T-helper 17 cell (primary cell): ENCODE results near the gene WDHD1. TPM values are rescaled to one million over a fixed set of nuclear protein-coding genes. Genes with fewer than 3 reads are reported as not detected.
"Not testable (repeated sequence)": the region's sequence is repeated elsewhere in the genome, so short reads cannot be mapped to it uniquely, and the experiment has no call there.

Experiments used
- ATAC-seq: fragments of 150-1000 bp; cut with Tn5 transposase; 2 replicates; pipeline ENCODE4 v1.10.0; 2021; ENCODE audit warnings: mild to moderate bottlenecking, moderate library complexity
- DNase-seq, 3 donors: peaks; one replicate each; pipeline versions ENCODE4 v3.0.0 to v3.0.0-alpha.2; 2020 to 2021
- H3K9me3 ChIP-seq: one replicate; pipeline ENCODE4 v1.7.0; 2013; ENCODE audit warnings: low read length, mild to moderate bottlenecking; ENCODE audit not compliant: control insufficient read depth, poor library complexity, severe bottlenecking
- H3K27ac Mint-ChIP-seq: one replicate; pipeline ENCODE4 v1.8.0; 2022; ENCODE audit warnings: mild to moderate bottlenecking, moderate library complexity, mixed read lengths
- H3K27me3 Mint-ChIP-seq: one replicate; pipeline ENCODE4 v1.8.0; 2022; ENCODE audit warnings: mixed read lengths
- H3K36me3 Mint-ChIP-seq: one replicate; pipeline ENCODE4 v1.8.0; 2022; ENCODE audit warnings: low read depth, mixed read lengths
- H3K4me1 Mint-ChIP-seq: one replicate; pipeline ENCODE4 v1.8.0; 2022; ENCODE audit warnings: mild to moderate bottlenecking, mixed read lengths
- H3K4me3 Mint-ChIP-seq: one replicate; pipeline ENCODE4 v1.8.0; 2022; ENCODE audit warnings: mild to moderate bottlenecking, moderate library complexity, mixed read lengths
- total RNA-seq, 4 donors: library from RNA in 2 of 4; stranded (reverse) in 2 of 4; gene quantifications; one replicate each; pipeline ENCODE4 v1.2.3 and lab custom pipeline; 2022 to 2026

WDHD1 gene
- total RNA-seq, 2 donors from 2014 or later = 2.7 to 2.8 TPM

DNA sequence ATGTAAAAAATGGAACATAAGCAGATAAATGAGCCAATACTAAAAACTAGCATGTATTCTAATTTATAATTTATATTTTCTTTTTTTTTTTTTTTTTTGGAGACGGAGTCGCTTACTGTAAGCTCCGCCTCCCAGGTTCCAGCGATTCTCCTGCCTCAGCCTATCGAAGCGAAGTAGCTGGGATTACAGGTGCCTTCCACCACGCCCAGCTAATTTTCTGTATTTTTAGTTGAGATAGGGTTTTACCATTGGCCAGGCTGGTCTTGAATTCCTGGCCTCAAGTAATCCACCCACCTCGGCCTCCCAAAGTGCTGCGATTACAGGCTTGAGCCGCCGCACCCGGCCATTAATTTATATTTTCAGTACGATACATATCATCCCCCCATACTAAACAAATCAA is 27.2 kb upstream of the WDHD1 start:
- H3K4me1 Mint-ChIP-seq = peaks cover 32% of the 10 kb centered on the region
- H3K4me3 Mint-ChIP-seq = peak overlapping the region; percentile 41

DNA sequence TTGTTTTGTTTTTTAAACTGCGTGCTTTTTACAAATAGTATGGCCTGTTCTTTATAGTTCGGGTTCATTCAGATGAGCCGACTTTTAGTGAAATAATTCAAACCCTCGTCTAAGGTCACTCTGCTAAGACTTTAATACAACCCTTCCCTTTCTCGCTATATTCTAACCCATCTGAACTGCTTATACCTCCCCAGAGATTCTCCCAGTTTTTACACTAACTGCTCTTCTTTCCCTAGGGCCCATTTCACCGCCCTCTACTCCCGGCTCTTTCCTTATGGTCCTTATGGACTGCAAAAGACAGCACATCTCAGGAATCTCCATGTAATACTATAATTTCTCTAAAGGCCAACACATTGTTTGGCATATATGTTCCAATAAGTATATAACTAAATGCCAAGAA is 26.6 kb upstream of the WDHD1 start:
- DNase-seq (no peak), ATAC-seq (no peak)
- peaks cover 4% of the 10 kb centered on the region for H3K36me3 Mint-ChIP-seq
- no peaks in the 10 kb centered on the region for H3K9me3 ChIP-seq
- peak overlapping the region; percentile 82 for H3K4me3 Mint-ChIP-seq
- H3K4me1 Mint-ChIP-seq = peaks cover 32% of the 10 kb centered on the region
- peak overlapping the region; percentile 93 for H3K27ac Mint-ChIP-seq
- H3K27me3 Mint-ChIP-seq = no peaks in the 10 kb centered on the region

More for the DNA sequence above, 27.2 kb upstream of the WDHD1 start:
- ATAC-seq (no peak), DNase-seq (no peak)
- Mint-ChIP-seq H3K27ac (peak overlapping the region; percentile 93), H3K36me3 (peaks cover 4% of the 10 kb centered on the region), H3K27me3 (no peaks in the 10 kb centered on the region)
- H3K9me3 ChIP-seq = no peaks in the 10 kb centered on the region

DNA sequence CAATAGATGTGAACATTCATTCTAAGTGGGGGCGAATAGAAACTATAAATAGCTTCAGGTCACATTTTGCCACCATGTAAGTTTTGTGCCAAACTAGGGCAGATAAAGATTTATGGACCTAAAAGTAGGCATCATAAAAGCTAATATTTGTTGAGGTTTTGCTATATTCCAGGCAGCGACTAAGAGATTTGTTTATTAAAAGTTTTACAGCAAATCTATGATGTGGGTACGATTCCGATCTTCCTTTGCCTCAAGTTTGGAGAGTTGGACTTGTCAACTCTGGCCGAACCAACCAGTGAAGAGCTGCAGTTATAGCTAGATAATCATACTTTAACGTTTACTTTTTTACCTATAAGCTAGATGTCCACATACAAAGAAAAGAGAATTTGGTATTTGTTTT is 26.1 kb upstream of the WDHD1 start:
- H3K4me3 Mint-ChIP-seq = peak overlapping the region; percentile 90
- H3K27me3 Mint-ChIP-seq = no peaks in the 10 kb centered on the region
- no peak for DNase-seq
- H3K36me3 Mint-ChIP-seq = peaks cover 4% of the 10 kb centered on the region
- no peak for ATAC-seq
- H3K9me3 ChIP-seq = no peaks in the 10 kb centered on the region
- H3K4me1 Mint-ChIP-seq = peaks cover 29% of the 10 kb centered on the region
- peak overlapping the region; percentile 93 for H3K27ac Mint-ChIP-seq

DNA sequence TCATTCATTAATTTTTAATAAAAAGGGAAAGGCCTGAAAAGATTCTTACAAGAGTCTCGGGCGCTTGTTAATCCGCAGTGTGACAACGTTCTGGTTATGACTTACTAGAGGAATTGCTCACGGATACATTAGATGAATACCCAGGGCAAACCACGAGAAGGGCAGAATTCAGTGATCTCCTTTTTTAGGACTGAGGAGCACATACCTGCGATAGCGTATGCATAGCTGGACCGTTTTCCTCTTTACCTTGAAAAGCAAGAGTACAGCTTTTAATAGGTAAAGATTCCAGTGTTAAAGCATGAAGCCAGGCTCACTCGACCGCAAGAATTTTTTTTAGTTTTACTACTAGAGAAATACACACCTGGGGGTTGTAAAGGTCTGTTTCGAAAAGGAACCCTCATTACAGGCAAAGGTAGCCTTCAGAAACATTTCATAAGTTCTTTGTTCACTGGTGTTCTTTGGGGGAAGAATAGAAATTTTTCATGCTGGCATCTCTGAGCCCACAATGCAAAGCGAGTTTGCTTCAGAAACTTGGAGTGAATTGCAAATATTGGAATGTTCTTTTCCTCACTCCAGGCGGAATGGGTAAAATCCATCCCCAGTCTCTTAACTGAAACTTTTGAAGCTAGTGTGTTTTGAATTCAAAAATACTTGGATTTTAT is 25.5 kb upstream of the WDHD1 start:
- no peaks in the 10 kb centered on the region for H3K9me3 ChIP-seq
- Mint-ChIP-seq H3K4me1 (peaks cover 29% of the 10 kb centered on the region), H3K27me3 (no peaks in the 10 kb centered on the region), H3K36me3 (peaks cover 4% of the 10 kb centered on the region), H3K27ac (peak overlapping the region; percentile 93), H3K4me3 (peak overlapping the region; percentile 90)
- DNase-seq (no peak), ATAC-seq (no peak)

DNA sequence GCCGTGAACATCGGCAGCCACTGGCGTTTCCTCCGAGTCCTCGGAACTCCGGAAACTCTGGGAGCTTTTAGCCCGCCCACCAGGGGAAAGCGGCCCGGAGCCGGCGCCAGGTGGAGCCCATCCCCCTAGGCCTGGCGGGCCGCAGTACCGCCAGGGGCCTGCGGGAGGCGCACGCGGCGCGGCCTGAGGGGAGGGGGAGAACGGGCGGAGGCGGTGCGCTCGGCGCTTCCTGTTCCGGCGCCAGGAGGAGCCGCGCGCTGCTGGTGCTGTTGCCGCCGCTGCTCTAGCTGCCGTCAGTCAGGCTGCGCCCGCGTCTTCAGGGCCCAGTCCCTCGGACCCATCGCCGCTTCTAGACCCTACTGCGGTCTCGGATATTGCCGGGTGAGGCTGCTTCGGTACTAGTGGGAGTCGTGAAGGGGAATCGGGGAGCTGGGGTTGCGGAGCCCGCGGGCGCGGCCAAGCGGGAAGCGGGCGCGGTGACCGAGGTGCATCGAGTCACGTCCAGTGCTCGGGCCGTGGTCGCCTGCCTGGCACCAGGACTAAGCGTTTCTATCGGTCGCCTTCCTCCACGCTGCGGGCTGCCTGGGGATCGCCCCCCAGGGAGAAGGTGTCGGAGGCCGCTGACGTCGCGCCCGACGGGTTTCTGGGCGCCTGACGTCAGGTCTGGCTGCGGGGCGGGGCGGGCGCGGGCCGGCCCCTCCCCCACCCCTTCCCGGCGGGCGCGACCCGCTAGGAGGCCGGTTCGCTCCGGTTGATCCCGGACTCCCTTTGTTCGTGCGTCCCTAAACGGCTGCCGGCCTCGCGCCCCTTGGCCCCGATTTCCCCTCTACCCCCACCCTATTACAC is 24.7 kb upstream of the WDHD1 start, which contains the start of gene MAPK1IP1L:
Gene MAPK1IP1L (plus strand): TSS at position 225 of the 846 bp plus-strand sequence. CDS start 10,037 bp downstream, outside the sequence.
- Mint-ChIP-seq H3K4me3 (peak within 1 kb of the TSS; percentile 90), H3K36me3 (peaks cover 4% of the 10 kb centered on the region), H3K27me3 (no peaks in the 10 kb centered on the region), H3K27ac (peak within 1 kb of the TSS; percentile 93), H3K4me1 (peaks cover 29% of the 10 kb centered on the region)
- H3K9me3 ChIP-seq = no peaks in the 10 kb centered on the region
- ATAC-seq (peak; percentile 94), DNase-seq (peak; percentile 90 to 97 (median 92))

DNA sequence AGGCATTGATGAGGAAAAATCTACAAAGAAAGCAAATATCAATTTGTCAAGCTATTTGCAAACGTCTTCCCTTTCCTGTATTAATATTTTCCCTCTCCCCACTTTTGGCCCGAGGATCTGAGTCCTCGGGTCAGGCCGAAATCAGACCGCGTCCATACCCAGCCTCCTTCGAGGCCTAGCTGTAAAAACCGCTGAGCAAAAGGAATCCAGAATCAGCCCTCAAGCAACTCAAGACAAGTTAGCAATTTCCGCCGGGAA is 24.2 kb upstream of the WDHD1 start:
- H3K27ac Mint-ChIP-seq = peak overlapping the region; percentile 93
- no peaks in the 10 kb centered on the region for H3K9me3 ChIP-seq
- peaks cover 29% of the 10 kb centered on the region for H3K4me1 Mint-ChIP-seq
- no peaks in the 10 kb centered on the region for H3K27me3 Mint-ChIP-seq
- DNase-seq = no peak
- peak; percentile 5 for ATAC-seq
- peaks cover 4% of the 10 kb centered on the region for H3K36me3 Mint-ChIP-seq
- peak overlapping the region; percentile 90 for H3K4me3 Mint-ChIP-seq

DNA sequence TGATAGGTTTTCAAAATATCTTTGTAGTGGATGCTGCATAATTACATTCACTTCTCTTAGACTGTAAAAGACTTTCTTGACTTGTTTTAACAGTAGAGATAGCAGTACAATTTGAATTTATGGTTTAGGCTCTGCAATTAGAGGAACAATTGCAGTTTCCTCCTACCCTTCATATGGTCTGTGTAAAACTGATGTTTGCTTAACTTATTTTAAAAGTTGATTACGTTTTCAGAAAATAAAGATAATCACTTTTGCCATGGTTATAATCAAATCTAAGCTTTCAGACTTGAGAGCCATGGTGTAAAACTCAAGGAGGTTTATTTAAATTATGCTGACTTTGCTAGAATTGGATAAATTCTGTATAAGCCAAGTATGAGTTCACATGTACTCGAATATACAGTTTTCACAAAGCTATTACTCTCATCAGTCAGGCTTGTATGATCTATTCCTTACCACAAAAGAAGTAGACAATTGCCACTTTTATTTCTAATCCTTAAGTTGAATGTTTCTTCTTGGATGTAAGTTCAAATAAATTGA is 22.1 kb upstream of the WDHD1 start:
- ATAC-seq = no peak
- peak overlapping the region; percentile 45 for H3K27ac Mint-ChIP-seq
- DNase-seq = no peak
- H3K36me3 Mint-ChIP-seq = peaks cover 2% of the 10 kb centered on the region
- H3K9me3 ChIP-seq = no peaks in the 10 kb centered on the region
- peaks cover 22% of the 10 kb centered on the region for H3K4me1 Mint-ChIP-seq
- H3K4me3 Mint-ChIP-seq = no peak overlapping the region
- H3K27me3 Mint-ChIP-seq = no peaks in the 10 kb centered on the region

DNA sequence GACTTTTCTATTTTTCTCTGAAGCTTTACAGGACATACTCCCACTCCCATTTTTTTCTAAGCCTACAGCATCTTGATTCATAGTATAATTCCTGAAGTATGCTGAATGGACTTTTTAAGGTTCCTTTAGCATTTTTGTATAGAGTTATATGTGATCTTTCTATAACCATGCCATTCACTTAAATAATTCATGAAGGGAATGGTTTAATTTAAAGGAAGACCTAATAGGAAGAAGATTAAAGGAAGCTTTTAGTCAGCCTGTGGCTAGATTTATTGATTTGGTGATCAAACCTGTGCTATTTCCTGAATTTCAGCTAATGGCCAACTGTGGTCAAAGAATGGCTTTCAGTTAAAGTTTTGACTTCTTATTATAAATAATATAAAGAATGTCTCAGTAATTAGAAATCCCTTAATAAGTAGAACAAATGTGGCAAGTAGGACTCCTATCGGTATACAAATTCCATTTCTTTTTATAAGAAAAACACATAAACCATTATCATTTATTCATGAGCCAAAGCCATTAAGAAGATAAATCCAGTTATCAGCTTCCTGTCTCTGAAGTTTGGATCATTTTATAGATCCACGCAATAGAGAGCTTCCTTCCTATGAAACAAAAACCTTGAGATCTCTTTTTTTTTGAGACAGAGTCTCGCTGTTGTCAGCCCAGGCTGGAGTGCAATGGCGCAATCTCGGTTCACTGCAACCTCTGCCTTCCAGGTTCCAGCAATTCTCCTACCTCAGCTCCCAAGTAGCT is 20.6 kb upstream of the WDHD1 start:
- Mint-ChIP-seq H3K4me3 (no peak overlapping the region), H3K36me3 (peaks cover 4% of the 10 kb centered on the region), H3K27me3 (no peaks in the 10 kb centered on the region), H3K4me1 (peaks cover 10% of the 10 kb centered on the region), H3K27ac (peak overlapping the region; percentile 21)
- ATAC-seq = no peak
- no peaks in the 10 kb centered on the region for H3K9me3 ChIP-seq
- DNase-seq = no peak

DNA sequence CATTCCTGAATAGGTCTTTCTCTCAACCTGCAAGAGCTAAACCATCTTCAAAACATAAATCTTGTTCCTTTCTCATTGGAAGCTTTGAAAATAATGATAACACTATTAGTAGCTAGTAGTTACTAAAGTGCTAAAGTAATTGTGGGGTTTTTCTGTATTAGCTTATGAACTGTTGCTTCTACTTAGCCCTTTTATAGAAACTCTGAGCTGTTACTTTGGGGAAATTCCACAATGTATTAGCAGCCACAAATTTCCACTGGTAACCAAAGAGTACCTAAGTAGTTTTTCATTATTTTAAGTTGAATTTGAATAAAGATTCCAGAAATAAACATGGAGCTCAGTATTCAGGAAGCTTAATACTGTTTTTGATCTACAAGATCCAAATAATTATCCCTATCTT is 18.2 kb upstream of the WDHD1 start:
- no peak for ATAC-seq
- Mint-ChIP-seq H3K4me1 (no peaks in the 10 kb centered on the region), H3K27ac (no peak overlapping the region), H3K27me3 (no peaks in the 10 kb centered on the region), H3K4me3 (no peak overlapping the region), H3K36me3 (peaks cover 4% of the 10 kb centered on the region)
- no peak for DNase-seq
- H3K9me3 ChIP-seq = no peaks in the 10 kb centered on the region

DNA sequence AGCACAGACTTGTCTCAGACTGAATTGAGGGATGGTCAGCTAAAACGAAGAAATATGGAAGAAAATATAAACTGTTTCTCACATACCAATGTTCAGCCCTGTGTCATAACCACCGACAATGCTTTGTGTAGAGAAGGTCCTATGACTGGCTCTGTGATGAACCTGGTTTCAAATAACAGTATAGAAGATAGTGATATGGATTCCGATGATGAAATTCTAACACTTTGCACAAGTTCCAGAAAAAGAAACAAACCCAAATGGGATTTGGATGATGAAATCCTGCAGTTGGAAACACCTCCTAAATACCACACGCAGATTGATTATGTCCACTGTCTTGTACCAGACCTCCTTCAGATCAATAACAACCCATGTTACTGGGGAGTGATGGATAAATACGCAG is 16.6 kb upstream of the WDHD1 start:
- Mint-ChIP-seq H3K36me3 (peaks cover 4% of the 10 kb centered on the region), H3K27ac (no peak overlapping the region), H3K4me1 (peaks cover 3% of the 10 kb centered on the region), H3K27me3 (no peaks in the 10 kb centered on the region), H3K4me3 (no peak overlapping the region)
- no peak for DNase-seq
- H3K9me3 ChIP-seq = no peaks in the 10 kb centered on the region
- no peak for ATAC-seq

DNA sequence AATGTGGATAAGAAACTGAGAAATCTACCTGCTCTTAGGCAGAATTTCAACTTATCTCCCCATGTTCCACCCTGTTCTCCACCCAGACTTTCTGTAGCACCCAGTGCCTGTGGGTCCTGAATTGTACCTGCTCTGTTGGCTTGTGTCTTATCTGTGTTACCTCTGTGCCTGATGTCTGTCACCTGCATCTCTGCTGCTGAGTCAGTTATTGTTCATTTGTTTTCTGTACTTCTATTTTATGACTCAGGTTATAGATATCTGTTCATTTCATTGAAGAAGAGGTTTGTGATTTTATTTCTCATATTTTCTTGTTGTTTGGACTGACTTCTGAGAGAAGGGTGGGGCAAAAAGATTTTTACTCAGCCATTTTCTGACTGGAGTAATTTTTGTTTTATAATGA is 11.8 kb upstream of the WDHD1 start:
- H3K4me1 Mint-ChIP-seq = peaks cover 6% of the 10 kb centered on the region
- no peak overlapping the region for H3K4me3 Mint-ChIP-seq
- no peaks in the 10 kb centered on the region for H3K9me3 ChIP-seq
- H3K27me3 Mint-ChIP-seq = no peaks in the 10 kb centered on the region
- DNase-seq = no peak
- ATAC-seq = no peak
- H3K27ac Mint-ChIP-seq = peak overlapping the region; percentile 49
- H3K36me3 Mint-ChIP-seq = peaks cover 9% of the 10 kb centered on the region

DNA sequence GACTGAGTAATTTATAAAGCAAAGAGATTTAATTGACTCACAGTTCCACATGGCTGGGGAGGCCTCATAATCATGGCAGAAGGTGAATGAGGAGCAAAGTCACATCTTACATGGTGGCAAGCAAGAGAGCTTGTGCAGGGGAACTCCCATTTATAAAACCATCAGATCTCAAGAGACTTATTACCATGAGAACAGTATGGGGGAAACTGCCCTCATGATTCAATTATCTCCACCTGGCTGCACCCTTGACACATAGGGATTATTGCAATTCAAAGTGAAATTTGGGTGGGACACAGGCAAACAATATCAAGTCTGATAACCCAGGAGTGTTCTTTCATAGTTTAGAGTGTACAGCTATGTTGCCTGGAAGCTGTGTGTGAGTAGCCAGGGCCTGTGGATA is 11.1 kb upstream of the WDHD1 start:
- H3K4me3 Mint-ChIP-seq, H3K9me3 ChIP-seq, DNase-seq, H3K27me3 Mint-ChIP-seq, H3K4me1 Mint-ChIP-seq, H3K36me3 Mint-ChIP-seq, ATAC-seq: not testable (repeated sequence)
- peak overlapping the region; percentile 82 for H3K27ac Mint-ChIP-seq

DNA sequence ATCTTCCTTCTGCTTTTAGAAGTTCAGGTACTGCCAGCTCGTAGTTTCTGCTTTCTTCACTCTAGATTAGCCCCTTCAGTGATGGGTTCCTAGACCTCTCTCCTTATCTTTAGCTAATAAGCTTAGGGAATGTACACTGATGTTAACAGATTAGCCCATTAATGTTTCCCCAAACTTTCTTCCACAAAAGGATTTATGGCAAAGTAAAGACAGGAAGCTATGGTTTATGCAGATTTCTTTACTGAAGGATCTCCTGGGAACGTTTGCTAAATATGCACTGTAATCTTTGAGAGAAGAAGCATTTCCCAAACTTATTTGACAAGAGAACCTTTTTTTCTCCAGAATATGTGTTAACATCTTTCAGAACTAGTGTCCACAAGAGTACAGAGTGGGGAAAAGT is 4.3 kb upstream of the WDHD1 start:
- H3K4me3 Mint-ChIP-seq = no peak overlapping the region
- H3K27ac Mint-ChIP-seq = peak overlapping the region; percentile 54
- H3K36me3 Mint-ChIP-seq = no peaks in the 10 kb centered on the region
- no peaks in the 10 kb centered on the region for H3K9me3 ChIP-seq
- DNase-seq = no peak
- peaks cover 22% of the 10 kb centered on the region for H3K4me1 Mint-ChIP-seq
- ATAC-seq = no peak
- H3K27me3 Mint-ChIP-seq = no peaks in the 10 kb centered on the region
